ENCODE results near the gene PMM1. TPM values are rescaled to one million over a fixed set of nuclear protein-coding genes. Genes with fewer than 3 reads are reported as not detected.
"Not testable (repeated sequence)": the region's sequence is repeated elsewhere in the genome, so short reads cannot be mapped to it uniquely, and the experiment has no call there.

Gene PMM1
- polyA plus RNA-seq, 1 experiment = 60.7 TPM

DNA sequence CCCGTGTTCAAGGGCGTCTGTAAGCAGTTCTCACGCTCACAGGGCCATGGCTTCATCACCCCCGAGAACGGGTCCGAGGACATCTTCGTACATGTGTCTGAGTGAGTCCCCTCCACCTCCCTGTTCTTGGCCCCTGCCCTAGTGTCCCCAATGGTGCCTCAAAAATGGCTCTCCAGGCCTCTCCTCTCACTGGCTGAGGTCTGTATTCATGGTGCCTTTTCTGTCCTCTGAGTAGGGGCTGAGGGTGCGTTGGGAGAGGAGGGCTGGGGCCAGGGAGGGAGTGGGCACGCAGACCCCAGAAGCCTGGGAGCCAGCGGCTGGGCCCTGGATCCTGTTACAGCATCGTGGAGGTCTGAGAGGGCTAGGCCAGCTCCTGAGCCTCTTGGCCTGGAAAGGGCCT, 16.0 kb downstream of the PMM1 start:
- Histone ChIP-seq H3K27ac (ENCODE audit: low read depth, low read length) (no peak overlapping the region), H3K4me3 (ENCODE audit: low read depth, low read length) (no peak overlapping the region), H3K27me3 (ENCODE audit: control insufficient read depth, insufficient read depth, low read length) (no peaks in the 10 kb centered on the region), H3K9me3 (ENCODE audit: control insufficient read depth, insufficient read depth, low read length) (no peaks in the 10 kb centered on the region; the same call in 1 of the 2 replicates)
- no peak for DNase-seq (ENCODE audit: low read depth, low spot score)
- ChIA-PET POLR2A (no interaction called here), CTCF (interaction anchor here (1.1 kb wide), 1 partner anchor 23 kb away, joined by 3 read pairs; no protein-coding TSS in a partner anchor)
- TF ChIP-seq, protein P1, sequence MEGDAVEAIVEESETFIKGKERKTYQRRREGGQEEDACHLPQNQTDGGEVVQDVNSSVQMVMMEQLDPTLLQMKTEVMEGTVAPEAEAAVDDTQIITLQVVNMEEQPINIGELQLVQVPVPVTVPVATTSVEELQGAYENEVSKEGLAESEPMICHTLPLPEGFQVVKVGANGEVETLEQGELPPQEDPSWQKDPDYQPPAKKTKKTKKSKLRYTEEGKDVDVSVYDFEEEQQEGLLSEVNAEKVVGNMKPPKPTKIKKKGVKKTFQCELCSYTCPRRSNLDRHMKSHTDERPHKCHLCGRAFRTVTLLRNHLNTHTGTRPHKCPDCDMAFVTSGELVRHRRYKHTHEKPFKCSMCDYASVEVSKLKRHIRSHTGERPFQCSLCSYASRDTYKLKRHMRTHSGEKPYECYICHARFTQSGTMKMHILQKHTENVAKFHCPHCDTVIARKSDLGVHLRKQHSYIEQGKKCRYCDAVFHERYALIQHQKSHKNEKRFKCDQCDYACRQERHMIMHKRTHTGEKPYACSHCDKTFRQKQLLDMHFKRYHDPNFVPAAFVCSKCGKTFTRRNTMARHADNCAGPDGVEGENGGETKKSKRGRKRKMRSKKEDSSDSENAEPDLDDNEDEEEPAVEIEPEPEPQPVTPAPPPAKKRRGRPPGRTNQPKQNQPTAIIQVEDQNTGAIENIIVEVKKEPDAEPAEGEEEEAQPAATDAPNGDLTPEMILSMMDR (IDR thresholded peaks at IDR 0.05; ENCODE audit: low read depth, low read length) = no peak

DNA sequence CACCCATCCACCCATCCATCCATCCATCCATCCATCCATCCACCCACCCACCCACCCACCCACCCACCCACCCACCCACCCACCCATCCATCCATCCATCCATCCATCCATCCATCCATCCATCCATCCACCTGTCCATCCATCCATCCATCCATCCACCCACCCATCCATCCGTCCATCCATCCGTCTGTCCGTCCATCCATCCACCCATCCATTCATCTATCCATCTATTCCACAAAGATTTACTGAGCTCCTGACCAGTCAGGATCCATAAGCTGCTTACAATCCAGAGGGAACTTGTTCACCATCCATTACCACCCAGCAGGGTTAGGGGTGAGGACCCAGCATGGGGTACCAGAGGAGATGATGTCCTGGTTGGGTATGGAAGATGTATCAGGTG, 17.3 kb downstream of the PMM1 start:
- not testable (repeated sequence) for H3K27ac ChIP-seq (ENCODE audit: low read depth, low read length); H3K9me3 ChIP-seq (ENCODE audit: control insufficient read depth, insufficient read depth, low read length); DNase-seq (ENCODE audit: low read depth, low spot score); H3K27me3 ChIP-seq (ENCODE audit: control insufficient read depth, insufficient read depth, low read length); H3K4me3 ChIP-seq (ENCODE audit: low read depth, low read length)
- ChIA-PET CTCF (interaction anchor here (0.7 kb wide), 1 partner anchor 25 kb away, joined by 6 read pairs; no protein-coding TSS in a partner anchor), POLR2A (interaction anchor here (0.7 kb wide), 2 partner anchors 15 to 45 kb away, joined by 3 to 7 read pairs; no protein-coding TSS in a partner anchor)

DNA sequence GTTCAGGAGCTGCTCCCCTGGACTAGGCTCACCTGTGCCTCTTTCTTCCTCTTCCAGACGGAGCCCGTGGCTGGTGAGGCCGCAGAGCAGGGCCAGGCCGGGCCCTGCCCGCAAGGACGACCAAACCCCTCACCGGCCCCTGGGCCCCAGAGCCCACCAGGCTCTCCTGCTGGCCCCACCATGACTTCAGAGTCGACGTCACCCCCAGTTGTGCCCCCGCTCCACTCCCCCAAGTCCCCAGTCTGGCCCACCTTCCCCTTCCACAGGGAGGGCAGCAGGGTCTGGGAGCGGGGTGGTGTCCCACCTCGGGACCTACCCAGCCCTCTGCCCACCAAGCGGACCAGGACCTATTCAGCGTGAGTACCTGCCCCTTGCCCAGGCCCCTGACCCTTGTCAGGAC, 17.9 kb downstream of the PMM1 start:
- H3K27ac ChIP-seq (ENCODE audit: low read depth, low read length) = no peak overlapping the region
- ChIA-PET POLR2A (interaction anchor here (1.1 kb wide), 1 partner anchor 18 kb away, joined by 3 read pairs; the partner anchor contains the start of gene PMM1), CTCF (interaction anchor here (0.7 to 0.9 kb wide), 2 partner anchors 39 to 45 kb away, joined by 3 read pairs; no protein-coding TSS in a partner anchor)
- H3K9me3 ChIP-seq (ENCODE audit: control insufficient read depth, insufficient read depth, low read length) = no peaks in the 10 kb centered on the region; the same call in 1 of the 2 replicates
- TF ChIP-seq, protein P1 (IDR thresholded peaks at IDR 0.05; ENCODE audit: low read depth, low read length) = no peak
- no peak for DNase-seq (ENCODE audit: low read depth, low spot score)
- no peaks in the 10 kb centered on the region for H3K27me3 ChIP-seq (ENCODE audit: control insufficient read depth, insufficient read depth, low read length)
- no peak overlapping the region for H3K4me3 ChIP-seq (ENCODE audit: low read depth, low read length)

DNA sequence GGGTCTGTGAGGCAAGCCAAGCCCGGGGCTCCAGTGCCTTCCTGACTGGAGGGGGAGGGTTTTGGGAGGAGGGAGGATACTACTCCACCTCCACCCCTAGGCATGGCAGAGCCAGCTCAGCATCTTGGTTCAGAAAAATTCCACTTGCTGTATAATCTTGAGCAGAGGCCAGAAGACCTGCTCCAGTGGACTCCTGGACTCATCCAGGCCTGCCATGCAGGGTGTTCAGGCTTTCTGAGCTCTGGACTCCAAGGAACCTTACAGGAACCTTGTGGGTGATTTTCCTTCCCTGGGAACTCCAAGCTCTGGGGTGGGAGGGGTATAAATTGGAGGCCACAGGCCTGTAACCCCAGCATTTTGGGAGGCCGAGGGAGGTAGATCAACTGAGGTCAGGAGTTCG, 19.4 kb downstream of the PMM1 start:
- ChIA-PET POLR2A (interaction anchor here (0.6 to 1.1 kb wide), 2 partner anchors 10 to 20 kb away, joined by 5 to 7 read pairs; partner anchors contain the start of genes CSDC2 and PMM1), CTCF (interaction anchor here (0.6 to 1.0 kb wide), 3 partner anchors 26 to 839 kb away, joined by 3 to 7 read pairs (median 4); partner anchors contain the start of gene POLR3H)
- no peaks in the 10 kb centered on the region for H3K27me3 ChIP-seq (ENCODE audit: control insufficient read depth, insufficient read depth, low read length)
- TF ChIP-seq, protein P1 (IDR thresholded peaks at IDR 0.05; ENCODE audit: low read depth, low read length) = no peak
- DNase-seq (ENCODE audit: low read depth, low spot score) = no peak
- H3K4me3 ChIP-seq (ENCODE audit: low read depth, low read length) = no peak overlapping the region
- H3K9me3 ChIP-seq (ENCODE audit: control insufficient read depth, insufficient read depth, low read length) = no peaks in the 10 kb centered on the region; the same call in 1 of the 2 replicates
- no peak overlapping the region for H3K27ac ChIP-seq (ENCODE audit: low read depth, low read length)

DNA sequence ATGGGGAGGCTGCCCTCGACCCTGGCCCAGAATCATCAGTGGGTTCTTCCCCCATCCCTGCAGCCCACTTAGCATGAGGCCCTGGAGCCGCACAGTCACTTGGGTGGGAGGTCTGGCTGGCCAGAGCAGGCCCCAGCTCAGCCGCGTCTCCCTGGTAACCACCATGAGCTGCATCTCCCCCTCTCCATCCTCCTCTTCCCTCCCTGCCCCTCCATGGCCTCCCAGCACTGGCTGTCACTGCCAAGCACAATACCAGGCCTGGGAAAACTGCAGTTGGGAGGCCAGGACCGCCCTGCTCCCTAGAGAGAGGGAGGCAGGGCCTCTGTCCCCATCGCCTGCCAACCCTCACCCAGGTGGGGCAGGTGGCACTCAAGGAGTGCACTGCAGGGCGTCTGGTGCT, 20.8 kb downstream of the PMM1 start:
- H3K9me3 ChIP-seq (ENCODE audit: control insufficient read depth, insufficient read depth, low read length) = no peaks in the 10 kb centered on the region; the same call in 1 of the 2 replicates
- ChIA-PET POLR2A (interaction anchor here (1.0 to 1.2 kb wide), 2 partner anchors 21 to 52 kb away, joined by 4 to 6 read pairs; partner anchors contain the start of genes DESI1, PMM1 and XRCC6), CTCF (interaction anchor here (1.4 kb wide), 1 partner anchor 28 kb away, joined by 5 read pairs; no protein-coding TSS in a partner anchor)
- H3K27me3 ChIP-seq (ENCODE audit: control insufficient read depth, insufficient read depth, low read length) = no peaks in the 10 kb centered on the region
- no peak overlapping the region for H3K27ac ChIP-seq (ENCODE audit: low read depth, low read length)
- no peak for DNase-seq (ENCODE audit: low read depth, low spot score)
- H3K4me3 ChIP-seq (ENCODE audit: low read depth, low read length) = no peak overlapping the region
- TF ChIP-seq, protein P1 (IDR thresholded peaks at IDR 0.05; ENCODE audit: low read depth, low read length) = no peak

Measured in AG04450 (cell line).